ENCODE measurements around the gene ADAMTS8. TPM values are rescaled to one million over a fixed set of nuclear protein-coding genes. Genes with fewer than 3 reads are reported as not detected.
A peak's percentile ranks its signal among the peaks of the same experiment; 100 is the strongest.

The ADAMTS8 gene
- total RNA-seq, 1 experiment from 2014 or later = not detected

DNA sequence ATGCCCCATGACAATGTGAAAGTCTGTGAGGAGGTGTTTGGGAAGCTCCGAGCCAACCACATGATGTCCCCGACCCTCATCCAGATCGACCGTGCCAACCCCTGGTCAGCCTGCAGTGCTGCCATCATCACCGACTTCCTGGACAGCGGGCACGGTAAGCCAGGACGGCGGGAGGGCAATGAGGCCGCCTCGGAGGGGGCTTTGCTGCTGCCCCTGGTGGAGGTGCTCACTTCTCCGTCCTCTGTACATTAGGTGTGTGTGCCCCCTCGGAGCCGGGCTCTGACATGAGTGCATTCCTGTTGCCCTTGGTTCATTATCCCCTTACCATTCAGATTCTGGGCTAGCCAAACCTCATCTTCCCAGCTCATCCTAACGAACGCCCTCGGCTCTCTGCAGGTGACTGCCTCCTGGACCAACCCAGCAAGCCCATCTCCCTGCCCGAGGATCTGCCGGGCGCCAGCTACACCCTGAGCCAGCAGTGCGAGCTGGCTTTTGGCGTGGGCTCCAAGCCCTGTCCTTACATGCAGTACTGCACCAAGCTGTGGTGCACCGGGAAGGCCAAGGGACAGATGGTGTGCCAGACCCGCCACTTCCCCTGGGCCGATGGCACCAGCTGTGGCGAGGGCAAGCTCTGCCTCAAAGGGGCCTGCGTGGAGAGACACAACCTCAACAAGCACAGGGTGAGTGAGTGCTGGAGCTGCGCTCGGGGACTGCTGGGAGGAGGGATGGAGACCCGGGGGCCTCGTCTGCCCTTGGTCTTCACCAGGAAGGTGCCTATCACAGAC lies 33.9 kb upstream of the ADAMTS8 start:
- no peak for DNase-seq (ENCODE audit: low read depth)

GRCh38 chr11:130459521-130459920 lies 31.1 kb upstream of the ADAMTS8 start:
- no peak for DNase-seq (ENCODE audit: low read depth)

DNA sequence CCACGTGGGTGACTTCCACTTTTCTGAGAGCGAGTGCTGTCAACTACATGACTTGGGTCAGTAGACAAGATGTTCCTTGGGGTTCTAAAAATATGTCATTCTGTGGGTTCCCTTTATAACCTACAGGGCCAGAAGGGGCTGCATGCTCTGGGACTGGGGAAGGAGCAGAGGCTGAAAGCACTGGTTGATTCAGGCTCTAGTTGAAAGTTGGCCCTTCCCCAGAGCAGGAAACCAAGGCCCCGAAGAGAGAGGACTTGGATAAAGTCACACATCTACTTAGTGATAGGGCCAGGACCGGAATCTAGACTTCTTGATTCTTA lies 30.0 kb upstream of the ADAMTS8 start:
- DNase-seq (ENCODE audit: low read depth) = no peak

DNA sequence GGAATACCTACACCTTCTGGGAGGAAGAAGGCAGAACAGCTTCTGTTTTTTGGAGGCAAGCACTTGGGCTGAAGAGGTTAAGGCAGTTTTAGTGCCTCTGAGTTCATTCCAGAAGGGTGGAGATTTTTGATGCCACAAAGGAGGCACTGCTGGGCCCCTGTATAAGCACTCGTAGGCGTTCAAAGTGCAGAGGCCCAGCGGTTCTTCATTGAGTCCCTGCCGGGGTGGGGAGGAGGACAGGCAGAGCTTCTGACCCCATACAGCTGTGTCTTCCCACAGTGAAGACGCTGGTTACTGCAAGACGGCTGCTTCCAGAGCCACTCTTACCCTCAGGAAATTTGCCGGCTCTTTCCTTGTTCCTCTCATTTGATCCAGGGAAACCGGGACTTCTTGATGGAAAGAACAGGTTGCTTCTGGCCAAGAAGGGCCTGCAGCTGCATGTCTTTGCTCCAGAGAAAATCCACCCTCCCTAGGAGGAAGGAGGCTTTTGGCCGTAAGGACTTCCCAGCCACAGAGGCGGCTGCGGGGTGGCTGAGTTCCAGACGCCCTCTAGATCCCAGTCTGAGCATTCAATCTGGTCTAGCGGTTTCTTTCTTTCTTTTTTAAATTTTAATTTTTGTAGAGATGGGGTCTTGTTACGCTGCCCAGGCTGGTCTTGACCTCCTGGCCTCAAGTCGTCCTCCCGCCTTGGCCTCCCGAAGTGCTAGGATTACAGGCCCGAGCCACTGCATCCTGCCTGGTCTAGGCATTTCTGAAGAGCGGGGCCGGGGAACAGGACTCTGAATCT lies 29.4 kb upstream of the ADAMTS8 start:
- DNase-seq (ENCODE audit: low read depth) = no peak

- DNase-seq (ENCODE audit: low read depth) = no peak
Measured at GRCh38 chr11:130456286-130456685, 27.9 kb upstream of the ADAMTS8 start.

GRCh38 chr11:130455483-130456127 lies 27.2 kb upstream of the ADAMTS8 start:
- no peak for DNase-seq (ENCODE audit: low read depth)

GRCh38 chr11:130454491-130455252 lies 26.3 kb upstream of the ADAMTS8 start:
- no peak for DNase-seq (ENCODE audit: low read depth)

GRCh38 chr11:130452940-130453339 lies 24.5 kb upstream of the ADAMTS8 start:
- no peak for DNase-seq (ENCODE audit: low read depth)

DNA sequence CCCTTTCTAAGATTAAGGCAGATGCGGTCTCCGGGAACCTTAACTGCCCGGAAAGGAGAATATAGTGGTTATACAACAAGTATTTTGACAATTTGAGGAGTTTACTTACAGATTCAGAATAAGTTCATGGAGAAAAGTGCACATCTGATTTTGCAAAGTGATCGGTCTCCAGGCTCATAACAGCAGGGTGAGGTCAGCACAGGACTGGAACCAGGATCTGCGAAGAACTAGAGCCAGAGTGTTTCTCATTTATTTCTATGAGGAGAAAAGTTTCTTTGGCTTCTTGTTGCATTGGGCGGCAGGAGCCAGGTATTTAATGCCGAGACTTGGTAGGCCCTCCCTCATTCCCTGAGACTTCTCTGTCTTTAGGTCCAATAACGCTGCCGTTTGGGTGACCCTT lies 23.8 kb upstream of the ADAMTS8 start:
- DNase-seq (ENCODE audit: low read depth) = no peak

DNA sequence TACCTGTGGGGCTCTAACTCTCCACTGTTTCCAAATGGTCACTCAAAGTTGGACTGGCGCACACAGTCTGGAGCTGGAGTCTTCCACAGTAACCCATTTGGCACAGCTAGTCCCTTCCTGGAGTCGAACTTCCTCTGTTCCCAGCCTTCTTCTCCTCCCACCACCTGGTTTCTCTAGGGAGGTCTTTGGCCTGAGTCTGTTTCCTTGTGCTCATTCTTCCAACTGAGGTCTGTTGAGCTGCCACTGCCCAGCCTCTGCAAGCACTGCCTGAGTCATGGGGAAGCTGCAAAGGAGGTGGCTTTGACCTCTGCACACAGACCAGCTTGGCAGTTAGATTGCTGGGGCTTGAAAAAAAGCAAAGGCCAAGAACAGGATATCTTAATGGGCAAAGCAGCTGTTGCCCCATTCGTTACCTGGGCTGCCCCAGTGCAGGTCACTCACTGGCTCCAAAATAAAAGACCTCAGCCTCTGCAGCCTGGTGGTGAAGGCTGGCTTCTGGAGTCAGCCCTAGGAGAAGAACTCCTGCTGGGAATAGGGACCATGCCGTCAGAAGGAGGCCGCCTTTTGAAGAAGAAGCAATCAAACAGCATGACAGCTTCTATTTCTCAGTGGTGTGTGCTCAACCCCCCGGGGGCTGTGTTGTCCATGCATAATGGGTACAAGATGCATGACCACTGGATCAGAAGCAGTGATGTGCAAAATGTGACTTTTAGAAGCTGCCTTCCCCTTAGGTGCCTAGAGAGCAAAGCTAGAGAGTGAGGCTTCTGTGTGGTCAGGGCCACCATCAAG lies 23.0 kb upstream of the ADAMTS8 start:
- peak; percentile 78 for DNase-seq (ENCODE audit: low read depth)

- no peak for DNase-seq (ENCODE audit: low read depth)
Measured at GRCh38 chr11:130449996-130450769, 21.8 kb upstream of the ADAMTS8 start.

- DNase-seq (ENCODE audit: low read depth) = no peak
Measured at GRCh38 chr11:130449310-130449990, 21.0 kb upstream of the ADAMTS8 start.

- peak; percentile 94 for DNase-seq (ENCODE audit: low read depth)
Measured at GRCh38 chr11:130448416-130449309, 20.3 kb upstream of the ADAMTS8 start, which contains the start of gene ADAMTS15. TSS of gene ADAMTS15 (plus strand) at chr11:130448645. CDS start at chr11:130448974, 329 bp downstream.

DNA sequence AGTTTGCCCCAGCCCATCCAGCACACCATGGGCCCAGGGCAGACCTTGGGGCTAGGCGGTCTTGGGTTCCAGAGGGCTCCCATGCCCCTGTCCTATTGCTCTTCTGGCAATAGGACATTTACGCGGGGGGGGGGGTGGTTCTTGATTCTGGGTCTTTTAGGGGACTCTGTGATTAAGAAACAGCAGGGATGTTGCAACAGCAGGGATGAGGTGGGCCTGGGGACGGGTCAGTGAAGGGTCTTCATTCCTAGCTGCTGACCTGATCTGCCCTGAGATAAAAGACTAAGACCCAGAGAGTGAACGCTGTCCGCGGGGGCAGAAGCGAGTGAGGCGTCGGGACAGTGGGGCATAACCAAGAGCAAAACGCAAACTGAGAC lies 19.6 kb upstream of the ADAMTS8 start:
- DNase-seq (ENCODE audit: low read depth) = no peak

- DNase-seq (ENCODE audit: low read depth) = no peak
Measured at GRCh38 chr11:130445788-130446187, 17.4 kb upstream of the ADAMTS8 start.

DNA sequence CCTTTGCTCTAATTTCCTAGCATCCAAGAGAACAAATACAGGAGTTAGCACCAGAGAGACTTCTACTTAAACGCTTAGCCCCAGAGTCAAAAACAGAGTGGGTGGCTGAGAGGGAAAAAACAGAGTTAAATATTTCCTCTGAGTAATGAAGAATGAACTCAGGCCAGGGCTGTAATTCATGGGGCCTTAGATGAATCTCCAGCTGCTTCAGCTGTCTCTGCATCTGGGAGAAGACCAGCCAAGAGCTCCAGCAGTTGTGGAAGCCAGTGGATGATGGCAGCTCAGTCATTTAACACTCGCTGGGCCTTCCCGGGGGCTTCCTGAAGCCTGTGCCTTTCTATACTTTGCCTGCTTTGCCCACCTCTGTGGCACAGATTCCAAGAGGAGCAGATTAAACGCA lies 14.3 kb upstream of the ADAMTS8 start:
- no peak for DNase-seq (ENCODE audit: low read depth)

- DNase-seq (ENCODE audit: low read depth) = no peak
Measured at GRCh38 chr11:130441719-130442118, 13.3 kb upstream of the ADAMTS8 start.

- DNase-seq (ENCODE audit: low read depth) = no peak
Measured at GRCh38 chr11:130439876-130440275, 11.5 kb upstream of the ADAMTS8 start.

- no peak for DNase-seq (ENCODE audit: low read depth)
Measured at GRCh38 chr11:130439160-130439519, 10.7 kb upstream of the ADAMTS8 start.

All from M059J (cell line).